NCI-H2227 (cell line): ENCODE measurements around the gene S100A16.
"Not testable (repeated sequence)": the region's sequence is repeated elsewhere in the genome, so short reads cannot be mapped to it uniquely, and the experiment has no call there.

Experiments
- DNase-seq: peaks from one replicate; lab custom pipeline; 2025; ENCODE audit not compliant: unreplicated experiment; lab: John Stamatoyannopoulos, UW

The S100A16 gene

GRCh38 chr1:153612755-153613331, at the start of gene S100A16:
Gene S100A16 (minus strand): TSS chr1:153613137. CDS start chr1:153608151, 4,986 bp downstream.
- no peak for DNase-seq

GRCh38 chr1:153662269-153662668, 49.3 kb upstream of the S100A16 start:
- no peak for DNase-seq

GRCh38 chr1:153661111-153661708, 48.3 kb upstream of the S100A16 start:
- DNase-seq = no peak

- peak; percentile 9 for DNase-seq
Measured at GRCh38 chr1:153659656-153660055, 46.7 kb upstream of the S100A16 start.

GRCh38 chr1:153659175-153659534, 46.2 kb upstream of the S100A16 start:
- DNase-seq = no peak

GRCh38 chr1:153658400-153659174, 45.6 kb upstream of the S100A16 start, which contains the start of gene SNAPIN:
Gene SNAPIN (plus strand): TSS chr1:153658703. CDS start chr1:153658744, 41 bp downstream.
- DNase-seq = peak; percentile 94

- DNase-seq = no peak
Measured at GRCh38 chr1:153655333-153655732, 42.4 kb upstream of the S100A16 start.

- no peak for DNase-seq
Measured at GRCh38 chr1:153652805-153653500, 40.0 kb upstream of the S100A16 start.

GRCh38 chr1:153651771-153652170, 38.8 kb upstream of the S100A16 start:
- no peak for DNase-seq

GRCh38 chr1:153649863-153650235, 36.9 kb upstream of the S100A16 start:
- no peak for DNase-seq

GRCh38 chr1:153649137-153649862, 36.4 kb upstream of the S100A16 start:
- DNase-seq = no peak

GRCh38 chr1:153648000-153648643, 35.2 kb upstream of the S100A16 start:
- no peak for DNase-seq

GRCh38 chr1:153647346-153647714, 34.4 kb upstream of the S100A16 start:
- DNase-seq = no peak

GRCh38 chr1:153646672-153647345, 33.9 kb upstream of the S100A16 start:
- no peak for DNase-seq

GRCh38 chr1:153643816-153644215, 30.9 kb upstream of the S100A16 start:
- DNase-seq = no peak

GRCh38 chr1:153643100-153643499, 30.2 kb upstream of the S100A16 start:
- no peak for DNase-seq

GRCh38 chr1:153642161-153642560, 29.2 kb upstream of the S100A16 start:
- DNase-seq = no peak

- DNase-seq = no peak
Measured at GRCh38 chr1:153640861-153641260, 27.9 kb upstream of the S100A16 start.

GRCh38 chr1:153640213-153640612, 27.3 kb upstream of the S100A16 start:
- not testable (repeated sequence) for DNase-seq

GRCh38 chr1:153639280-153639679, 26.3 kb upstream of the S100A16 start:
- DNase-seq = no peak
